K562 (cell line): ENCODE measurements around the gene AHNAK. TPM values are rescaled to one million over a fixed set of nuclear protein-coding genes. Genes with fewer than 3 reads are reported as not detected.

Experiments used
- CBFA2T2 ChIP-seq: fragments of 450-650 bp; conservative IDR thresholded peaks from 2 replicates; pipeline ENCODE4 v1.6.1; 2017; ENCODE audit warnings: mild to moderate bottlenecking
- ELK3 ChIP-seq: fragments of 450-650 bp; formaldehyde crosslinking; IDR thresholded peaks from 2 replicates; pipeline ENCODE4 v1.4.0; 2020; ENCODE audit warnings: mild to moderate bottlenecking
- FUS ChIP-seq: fragments of 200-400 bp; formaldehyde crosslinking; optimal IDR thresholded peaks from 2 replicates; pipeline ENCODE3; 2017; ENCODE audit warnings: low read depth, low read length
- GABPB1 ChIP-seq: sonication (generic); formaldehyde crosslinking; IDR thresholded peaks from 2 replicates; pipeline ENCODE4 v1.8.0; 2022; ENCODE audit warnings: mild to moderate bottlenecking, missing genetic modification reagents
- HNRNPUL1 ChIP-seq: fragments of 200-400 bp; formaldehyde crosslinking; IDR thresholded peaks from 2 replicates; pipeline ENCODE4 v1.6.1; 2017; ENCODE audit warnings: low read length
- NBN ChIP-seq: fragments of 450-650 bp; IDR thresholded peaks from 2 replicates; pipeline ENCODE4 v1.6.1; 2016; ENCODE audit warnings: low read depth, mild to moderate bottlenecking
- NEUROD1 ChIP-seq: fragments of 150-350 bp; IDR thresholded peaks from 2 replicates; pipeline ENCODE4 v1.6.1; 2014; ENCODE audit warnings: borderline replicate concordance, low read length, low read depth; ENCODE audit not compliant: partially characterized antibody
- NR1H2 ChIP-seq: sonication (generic); formaldehyde crosslinking; IDR thresholded peaks from 2 replicates; pipeline ENCODE4 v1.4.0; 2020; ENCODE audit warnings: mild to moderate bottlenecking, missing genetic modification reagents
- NR2C2 ChIP-seq, 2 experiments: fragments of 200-800 bp in 1 of 2; sonication (Bioruptor generic) in 1 of 2; sonication (generic) in 1 of 2; formaldehyde crosslinking in 1 of 2; IDR thresholded peaks; 2 replicates each; pipeline versions ENCODE4 v1.6.1 to v1.8.0; 2016 to 2022; ENCODE audit warnings: mild to moderate bottlenecking in 1 of 2, missing compliant biosample characterization in 1 of 2, missing genetic modification characterization in 1 of 2, missing genetic modification reagents in 1 of 2
- RAD21 ChIP-seq, 2 experiments: fragments of 250-450 bp in 1 of 2; fragments of 450-650 bp in 1 of 2; sonication (Bioruptor Pico) in 1 of 2; formaldehyde crosslinking in 1 of 2; IDR thresholded peaks in 1 of 2; conservative IDR thresholded peaks in 1 of 2; 2 replicates each; pipeline versions ENCODE4 v1.4.0 to v1.8.0; 2020 to 2022; ENCODE audit warnings: mild to moderate bottlenecking in 2 of 2, moderate library complexity in 1 of 2
- SAFB ChIP-seq: fragments of 200-400 bp; formaldehyde crosslinking; IDR thresholded peaks from 2 replicates; pipeline ENCODE4 v1.6.1; 2017; ENCODE audit warnings: low read depth, low read length, borderline replicate concordance
- SIX5 ChIP-seq, 2 experiments: IDR thresholded peaks; 2 replicates each; pipeline ENCODE4 v1.6.1; 2011; ENCODE audit warnings: low read length in 2 of 2, borderline replicate concordance in 1 of 2, low read depth in 1 of 2, mild to moderate bottlenecking in 1 of 2, moderate library complexity in 1 of 2; ENCODE audit not compliant: insufficient read depth in 1 of 2
- SMARCB1 ChIP-seq: IDR thresholded peaks from 2 replicates; pipeline ENCODE4 v1.6.1; 2011; ENCODE audit warnings: improper control_type of control experiment, low read depth; ENCODE audit not compliant: insufficient read length
- SNIP1 ChIP-seq: fragments of 450-650 bp; IDR thresholded peaks from 2 replicates; pipeline ENCODE4 v1.7.1; 2017; ENCODE audit warnings: low read depth, mild to moderate bottlenecking
- SREBF1 ChIP-seq: fragments of 150-350 bp; IDR thresholded peaks from 2 replicates; pipeline ENCODE4 v1.6.1; 2014; ENCODE audit warnings: antibody characterized with exemption, low read depth, low read length, borderline replicate concordance
- SUPT5H ChIP-seq: fragments of 450-650 bp; IDR thresholded peaks from 2 replicates; pipeline ENCODE4 v1.6.1; 2016
- TAF7 ChIP-seq: fragments of 450-650 bp; IDR thresholded peaks from 2 replicates; pipeline ENCODE4 v1.6.1; 2016; ENCODE audit warnings: missing genetic modification characterization, missing compliant biosample characterization
- XRCC4 ChIP-seq: IDR thresholded peaks from one replicate; pipeline ENCODE4 v1.6.1; 2011; ENCODE audit not compliant: insufficient read depth, insufficient read length; ENCODE audit errors: extremely low read depth
- ZBTB2 ChIP-seq: fragments of 450-650 bp; IDR thresholded peaks from 2 replicates; pipeline ENCODE4 v1.6.1; 2016; ENCODE audit warnings: antibody characterized with exemption
- ZBTB9 ChIP-seq: fragments of 450-650 bp; formaldehyde crosslinking; IDR thresholded peaks from 2 replicates; pipeline ENCODE4 v1.4.0; 2020; ENCODE audit warnings: mild to moderate bottlenecking, moderate library complexity
- ZFPM2 ChIP-seq: fragments of 250-450 bp; sonication (Bioruptor Pico); IDR thresholded peaks from 2 replicates; pipeline ENCODE4 v1.5.1; 2022; ENCODE audit warnings: mild to moderate bottlenecking
- ZKSCAN3 ChIP-seq: fragments of 250-450 bp; sonication (Bioruptor Pico); IDR thresholded peaks from 2 replicates; pipeline ENCODE4 v1.4.0; 2020
- ZNF232 ChIP-seq: sonication (generic); formaldehyde crosslinking; IDR thresholded peaks from 2 replicates; pipeline ENCODE4 v1.8.0; 2022; ENCODE audit warnings: mild to moderate bottlenecking, missing genetic modification reagents
- ZNF354B ChIP-seq: fragments of 250-450 bp; sonication (Bioruptor Pico); IDR thresholded peaks from 2 replicates; pipeline ENCODE4 v1.4.0; 2020
- ZNF778 ChIP-seq: fragments of 450-650 bp; formaldehyde crosslinking; IDR thresholded peaks from 2 replicates; pipeline ENCODE4 v1.4.0; 2020; ENCODE audit warnings: mild to moderate bottlenecking, moderate library complexity
- ZNF780A ChIP-seq: fragments of 250-450 bp; sonication (Bioruptor Pico); IDR thresholded peaks from 2 replicates; pipeline ENCODE4 v1.5.0; 2021; ENCODE audit warnings: mild to moderate bottlenecking
- polyA plus RNA-seq, 8 experiments: library from polyadenylated mRNA; depleted of rRNA in 4 of 8; stranded (reverse) in 5 of 8; unstranded in 3 of 8; fragments of >200 nt; fragmentation: Nextera tagmentation in 2 of 8; fragmentation: Illumina TruSeq in 1 of 8; extraction: Ambion mirVana in 2 of 8; extraction: Trizol in 1 of 8; gene quantifications; 2 replicates each; pipeline versions ENCODE4 v1.2.1 to v1.2.3, GENCODE V29; 2011 to 2014; ENCODE audit warnings: inconsistent platforms in 1 of 8, missing spikeins in 1 of 8
- total RNA-seq, 7 experiments: library from RNA; depleted of rRNA in 6 of 7; stranded (reverse); fragments of >200 nt in 6 of 7; fragmentation: Illumina TruSeq in 2 of 7; extraction: Trizol in 2 of 7; gene quantifications; 2 replicates each; pipeline versions ENCODE4 v1.2.1 to v1.2.3, GENCODE V29; 2011 to 2021; ENCODE audit warnings: low replicate concordance in 1 of 7

Gene AHNAK
- total and polyA plus RNA-seq, 9 of the 15 experiments (the other 6 are each of a cell fraction or from before 2014, with no cell fraction given), result 1.5 to 89.7 (median 45.0) TPM

- peak; percentile 15; the same call in 1 of the 2 replicates for TF ChIP-seq ZBTB9 (CRISPR knock-in tag)
- no peak for TF ChIP-seq NR1H2 (CRISPR knock-in tag)
- no peak for TF ChIP-seq NBN
- no peak for TF ChIP-seq SUPT5H
- TF ChIP-seq ZNF780A (CRISPR knock-in tag), result no peak
- no peak for TF ChIP-seq ZFPM2 (CRISPR knock-in tag)
- no peak for TF ChIP-seq TAF7 (tag)
- TF ChIP-seq ZKSCAN3 (CRISPR knock-in tag), result no peak
- no peak for TF ChIP-seq FUS
- no peak for TF ChIP-seq SIX5 (IDR thresholded peaks at IDR 0.05; ENCODE audit: borderline replicate concordance in 1 of 2, insufficient read depth in 1 of 2, low read depth in 1 of 2, low read length in 2 of 2)
- no peak for TF ChIP-seq HNRNPUL1
- TF ChIP-seq RAD21 (CRISPR knock-in tag; conservative IDR thresholded peaks at IDR 0.05 in 1 of 2, IDR thresholded peaks at IDR 0.05 in 1 of 2), result peak; percentile 94 to 99
- peak; percentile 34; the same call in 1 of the 2 replicates for TF ChIP-seq ZBTB2
- no peak for TF ChIP-seq ZNF778 (CRISPR knock-in tag)
- no peak for TF ChIP-seq ELK3 (CRISPR knock-in tag)
- TF ChIP-seq GABPB1 (CRISPR knock-in tag), result peak; percentile 47; the same call in 1 of the 2 replicates
- TF ChIP-seq CBFA2T2, result no peak
- TF ChIP-seq ZNF354B (CRISPR knock-in tag), result no peak
- no peak for TF ChIP-seq NR2C2 (CRISPR knock-in tag; IDR thresholded peaks at IDR 0.05)
- TF ChIP-seq NR2C2 (tag; IDR thresholded peaks at IDR 0.05), result no peak
- TF ChIP-seq SNIP1, result no peak
- no peak for TF ChIP-seq XRCC4
- TF ChIP-seq SMARCB1, result no peak
- no peak for TF ChIP-seq ZNF232 (CRISPR knock-in tag)
- TF ChIP-seq SREBF1, result no peak
- TF ChIP-seq NEUROD1, result peak; percentile 13
- TF ChIP-seq SAFB, result no peak
These were observed 3.6 kb downstream of the AHNAK start (continued) for GRCh38 chr11:62542750-62543567.
